ENCODE measurements around the gene CFD.
"Not testable (repeated sequence)": the region's sequence is repeated elsewhere in the genome, so short reads cannot be mapped to it uniquely, and the experiment has no call there.

Gene CFD

DNA sequence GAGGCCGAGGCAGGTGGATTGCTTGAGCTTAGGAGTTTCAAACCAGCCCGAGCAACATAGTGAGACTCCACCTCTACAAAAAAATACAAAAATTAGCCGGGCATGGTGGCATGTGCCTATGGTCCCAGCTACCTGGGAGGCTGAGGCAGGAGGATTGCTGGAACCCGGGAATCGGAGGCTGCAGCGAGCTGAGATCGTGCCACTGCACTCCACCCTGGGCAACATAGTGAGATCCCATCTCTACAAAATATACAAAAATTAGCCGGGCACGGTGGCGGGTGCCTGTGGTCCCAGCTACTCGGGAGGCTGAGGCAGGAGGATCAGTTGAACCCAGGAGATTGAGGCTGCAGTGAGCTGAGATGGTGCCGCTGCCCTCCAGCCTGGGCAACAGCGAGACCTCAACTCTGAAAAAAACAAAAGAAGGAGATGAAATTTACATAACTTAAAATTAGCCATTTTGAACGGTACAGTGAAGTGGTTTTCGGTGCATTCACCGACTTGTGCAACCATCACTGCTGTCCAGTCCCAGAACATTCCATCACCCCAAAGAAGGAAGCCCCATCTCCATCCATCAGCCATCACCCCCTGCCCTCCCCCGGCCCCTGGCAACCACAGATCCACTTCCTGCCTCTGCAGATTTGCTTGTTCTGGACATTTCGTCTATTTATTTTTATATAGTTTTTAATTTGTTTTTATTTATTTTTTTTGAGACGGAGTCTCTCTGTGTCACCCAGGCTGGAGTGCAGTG lies 33.4 kb upstream of the CFD start:
- no peak for DNase-seq (ENCODE audit: low spot score)

GRCh38 chr19:827314-827709 lies 32.2 kb upstream of the CFD start:
- no peak for DNase-seq (ENCODE audit: low spot score)

- DNase-seq (ENCODE audit: low spot score), result no peak
These were observed 31.6 kb upstream of the CFD start, which contains the start of gene AZU1 for GRCh38 chr19:827710-828321. Gene AZU1 (plus strand): TSS chr19:827837. CDS start chr19:827847, 10 bp downstream.

GRCh38 chr19:829129-829758 lies 30.2 kb upstream of the CFD start:
- no peak for DNase-seq (ENCODE audit: low spot score)

DNA sequence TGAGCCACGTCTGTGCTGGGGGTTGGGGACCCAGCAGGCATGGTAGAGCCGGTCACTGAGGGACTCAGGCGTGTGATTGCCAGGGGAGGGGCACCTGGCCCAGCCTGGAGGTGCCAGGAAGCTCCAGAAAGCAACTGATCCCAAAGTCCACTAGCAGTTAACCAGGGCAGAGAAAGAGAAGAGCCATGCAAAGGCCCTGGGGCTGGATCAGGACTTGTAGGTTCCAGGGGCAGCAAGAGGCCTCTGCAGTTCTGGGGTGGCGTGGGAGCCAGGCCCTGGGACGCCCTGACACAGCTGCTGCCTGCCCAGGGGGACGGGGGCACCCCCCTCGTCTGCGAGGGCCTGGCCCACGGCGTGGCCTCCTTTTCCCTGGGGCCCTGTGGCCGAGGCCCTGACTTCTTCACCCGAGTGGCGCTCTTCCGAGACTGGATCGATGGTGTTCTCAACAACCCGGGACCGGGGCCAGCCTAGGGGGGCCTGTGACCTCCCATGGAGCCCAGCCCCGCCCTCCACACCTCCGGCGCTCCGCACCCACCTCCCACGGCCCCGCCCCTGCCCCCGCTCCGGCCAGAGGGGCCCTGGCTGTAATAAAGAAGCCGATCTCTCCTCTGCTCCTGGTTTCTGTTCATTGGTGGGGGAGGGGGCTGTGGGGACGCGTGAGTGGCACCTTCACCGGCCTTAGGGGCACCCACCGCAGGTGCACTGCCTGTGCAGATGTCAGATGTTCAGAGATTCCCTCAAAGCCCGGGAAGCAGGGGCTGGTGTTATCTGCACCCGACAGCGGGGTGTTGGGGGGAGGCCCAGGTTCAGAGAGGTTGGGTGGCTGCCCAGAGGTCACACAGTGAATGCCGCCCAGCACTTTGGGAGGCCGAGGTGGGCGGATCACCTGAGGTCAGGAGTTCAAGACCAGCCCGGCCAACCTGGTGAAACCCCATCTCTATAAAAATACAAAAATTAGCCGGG lies 27.8 kb upstream of the CFD start:
- DNase-seq (ENCODE audit: low spot score), result no peak

DNA sequence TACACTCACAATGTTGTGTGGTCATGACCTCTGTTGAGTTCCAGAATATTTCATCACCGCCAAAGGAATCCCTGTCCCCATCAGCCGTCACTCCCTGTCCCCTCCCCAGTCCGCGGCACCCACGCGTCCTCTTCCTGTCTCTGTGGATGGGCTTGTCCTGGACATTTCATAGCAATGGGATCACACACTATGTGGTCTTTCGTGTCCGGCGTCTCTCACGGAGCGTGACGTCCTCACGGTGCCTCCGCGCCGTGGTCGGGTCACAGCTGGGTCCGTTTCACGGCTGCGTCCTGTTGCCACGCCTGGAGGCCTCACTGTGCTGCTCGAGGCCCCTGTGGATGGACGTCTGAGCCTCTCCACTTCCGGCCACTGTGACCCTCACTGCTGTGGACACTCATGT lies 25.2 kb upstream of the CFD start:
- no peak for DNase-seq (ENCODE audit: low spot score)

DNA sequence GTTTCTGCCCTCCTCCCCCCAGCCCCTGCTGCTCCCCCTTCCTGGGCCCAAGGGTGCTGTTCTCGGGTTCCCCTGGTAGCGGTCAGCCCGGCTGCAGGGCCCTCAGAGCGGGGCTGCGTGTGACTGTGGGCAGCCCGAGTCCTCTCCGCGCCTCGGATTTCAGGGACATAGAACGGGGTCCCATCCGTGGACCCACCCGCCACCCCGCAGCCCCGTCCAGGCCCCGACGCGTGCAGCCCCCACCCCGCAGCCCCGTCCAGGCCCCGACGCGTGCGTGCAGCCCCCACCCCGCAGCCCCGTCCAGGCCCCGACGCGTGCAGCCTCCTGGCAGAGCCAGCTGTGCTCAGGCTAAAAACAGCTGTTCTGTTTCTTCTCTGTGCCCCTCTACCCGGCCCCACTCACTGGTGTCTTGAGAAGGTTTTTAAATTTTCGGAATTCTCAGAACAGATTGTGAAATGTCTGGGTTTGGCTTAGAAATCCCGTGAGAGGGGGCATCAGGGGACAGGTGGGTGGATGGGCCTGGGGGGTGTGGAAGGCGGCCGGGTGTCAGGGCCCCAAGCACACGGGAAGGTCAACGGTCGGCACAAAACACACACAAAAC lies 24.2 kb upstream of the CFD start:
- DNase-seq (ENCODE audit: low spot score), result no peak

DNA sequence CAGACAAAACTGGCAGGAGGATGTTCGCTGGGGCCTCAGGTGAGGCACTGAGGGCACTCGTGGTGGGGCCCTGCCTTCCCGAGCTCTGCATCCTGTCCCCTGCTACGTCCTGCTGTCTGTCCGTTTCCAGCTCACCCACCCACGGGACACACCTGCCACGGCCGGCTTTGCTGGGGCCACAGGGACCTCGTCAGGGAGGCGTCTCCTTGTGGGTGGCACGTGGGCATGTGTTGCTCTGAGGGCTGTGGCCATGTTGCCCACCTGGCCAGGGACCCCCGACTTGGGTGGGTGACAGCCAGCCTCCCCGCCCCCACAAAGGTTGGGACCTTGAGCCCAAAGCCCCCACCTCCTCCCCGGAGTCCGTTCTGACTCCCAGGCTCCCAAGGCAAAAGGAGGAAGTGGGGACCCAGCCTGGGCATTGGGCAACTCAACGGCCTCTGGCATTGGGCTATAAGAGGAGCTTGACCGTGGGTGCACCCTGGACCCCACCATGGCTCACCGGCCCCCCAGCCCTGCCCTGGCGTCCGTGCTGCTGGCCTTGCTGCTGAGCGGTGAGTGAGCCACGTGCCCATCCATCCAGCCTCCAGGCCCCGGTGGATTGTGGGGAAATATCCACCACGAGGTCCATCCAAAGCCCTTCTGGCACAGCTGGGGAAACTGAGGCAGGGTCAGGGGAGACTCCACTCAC lies 18.8 kb upstream of the CFD start, which contains the start of gene PRTN3:
Gene PRTN3, plus strand, starts transcription at position 481 of the 688 bp plus-strand sequence. Its CDS starts 10 bp downstream, at position 491.
- no peak for DNase-seq (ENCODE audit: low spot score)

GRCh38 chr19:842802-843179 lies 16.7 kb upstream of the CFD start:
- not testable (repeated sequence) for DNase-seq (ENCODE audit: low spot score)

DNA sequence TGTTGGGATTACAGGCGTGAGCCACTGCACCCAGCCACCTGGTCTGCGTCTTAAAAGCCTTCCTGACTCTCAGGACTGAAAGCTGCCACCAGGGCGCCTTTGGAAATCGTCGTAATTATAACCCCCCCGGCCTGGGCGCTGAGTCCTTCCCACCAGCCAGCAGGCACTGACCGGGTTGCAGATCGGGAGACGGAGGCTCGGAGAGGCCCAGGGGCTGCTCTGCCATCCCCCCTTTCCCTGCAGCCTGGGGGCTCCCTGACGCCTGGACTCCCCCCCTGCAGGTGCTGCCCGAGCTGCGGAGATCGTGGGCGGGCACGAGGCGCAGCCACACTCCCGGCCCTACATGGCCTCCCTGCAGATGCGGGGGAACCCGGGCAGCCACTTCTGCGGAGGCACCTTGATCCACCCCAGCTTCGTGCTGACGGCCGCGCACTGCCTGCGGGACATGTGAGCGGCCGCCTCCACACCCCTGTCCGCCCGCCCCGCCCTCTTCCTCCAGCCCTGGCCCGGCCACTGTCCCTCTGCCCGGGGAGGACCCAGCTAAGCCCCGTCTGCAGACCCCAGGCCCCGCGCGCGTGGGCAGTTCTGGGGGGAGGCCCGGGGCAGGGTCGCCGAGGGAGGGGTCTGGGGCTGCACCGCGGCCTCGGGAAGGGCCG lies 16.2 kb upstream of the CFD start:
- no peak for DNase-seq (ENCODE audit: low spot score)

DNA sequence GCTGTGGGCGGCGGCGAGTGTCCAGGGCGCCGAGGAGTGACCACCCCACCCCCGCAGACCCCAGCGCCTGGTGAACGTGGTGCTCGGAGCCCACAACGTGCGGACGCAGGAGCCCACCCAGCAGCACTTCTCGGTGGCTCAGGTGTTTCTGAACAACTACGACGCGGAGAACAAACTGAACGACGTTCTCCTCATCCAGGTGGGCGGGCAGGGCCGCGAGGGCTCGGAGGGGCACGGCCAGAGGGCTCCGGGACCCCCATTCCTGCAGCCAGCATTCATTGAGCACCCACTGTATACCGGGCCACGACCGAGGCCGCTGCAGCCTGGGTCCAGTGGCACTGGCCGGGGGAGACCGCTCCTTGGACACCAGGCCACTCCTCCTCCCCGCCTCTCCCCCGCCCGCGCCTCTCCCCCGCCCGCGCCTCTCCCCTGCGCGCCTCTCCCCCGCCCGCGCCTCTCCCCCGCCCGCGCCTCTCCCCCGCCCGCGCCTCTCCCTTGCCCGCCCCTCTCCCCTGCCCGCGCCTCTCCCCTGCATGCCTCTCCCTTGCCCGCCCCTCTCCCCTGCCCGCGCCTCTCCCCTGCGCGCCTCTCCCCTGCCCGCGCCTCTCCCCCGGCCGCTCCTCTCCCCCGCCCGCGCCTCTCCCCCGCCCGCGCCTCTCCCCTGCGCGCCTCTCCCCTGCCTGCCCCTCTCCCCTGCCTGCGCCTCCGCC lies 15.5 kb upstream of the CFD start:
- no peak for DNase-seq (ENCODE audit: low spot score)

GRCh38 chr19:844546-844971 lies 14.9 kb upstream of the CFD start:
- no peak for DNase-seq (ENCODE audit: low spot score)

GRCh38 chr19:845707-846521 lies 13.6 kb upstream of the CFD start:
- DNase-seq (ENCODE audit: low spot score), result no peak

DNA sequence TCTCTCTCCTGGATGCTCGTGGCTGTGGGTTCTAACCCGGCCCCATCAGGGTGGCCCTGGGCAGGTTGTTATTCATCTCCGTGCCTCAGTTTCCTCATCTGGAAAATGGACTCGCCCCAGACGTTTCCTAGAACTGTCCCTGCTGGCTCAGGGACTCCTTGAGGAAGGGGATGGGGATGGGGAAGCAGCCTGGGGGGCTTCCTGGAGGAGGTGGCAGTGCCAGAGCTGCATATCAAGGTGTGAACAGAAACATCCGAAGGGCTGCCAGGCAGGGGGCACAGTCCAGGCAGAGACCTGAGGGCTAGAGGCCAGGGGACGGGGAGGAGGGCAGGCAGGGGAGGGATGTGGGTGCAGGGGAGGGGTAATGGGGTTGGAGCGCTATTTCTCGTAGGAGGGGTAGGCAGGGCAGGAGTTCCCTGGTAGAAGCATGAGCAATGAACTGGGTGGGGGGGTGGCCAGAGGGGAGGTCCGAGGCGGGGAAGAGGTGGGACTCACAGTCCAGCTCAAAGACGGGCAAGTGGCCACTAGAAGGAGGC lies 11.0 kb upstream of the CFD start:
- DNase-seq (ENCODE audit: low spot score), result no peak

DNA sequence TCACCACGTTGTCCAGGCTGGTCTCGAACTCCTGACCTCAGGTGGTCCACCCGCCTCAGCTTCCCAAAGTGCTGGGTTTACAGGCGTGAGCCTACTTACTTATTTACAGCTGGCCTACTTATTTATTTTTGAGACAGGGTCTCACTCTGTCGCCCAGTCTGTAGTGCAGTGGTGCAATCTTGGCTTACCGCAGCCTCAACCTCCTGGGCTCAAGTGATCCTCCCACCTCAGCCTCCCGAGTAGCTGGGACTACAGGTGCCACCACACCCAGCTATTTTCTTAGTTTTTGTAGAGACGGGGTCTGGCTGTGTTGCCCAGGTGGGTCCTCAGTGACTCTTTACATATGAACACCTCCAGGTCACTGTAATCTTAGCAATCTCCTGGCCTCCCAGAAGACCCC lies 10.3 kb upstream of the CFD start:
- DNase-seq (ENCODE audit: low spot score), result not testable (repeated sequence)

DNA sequence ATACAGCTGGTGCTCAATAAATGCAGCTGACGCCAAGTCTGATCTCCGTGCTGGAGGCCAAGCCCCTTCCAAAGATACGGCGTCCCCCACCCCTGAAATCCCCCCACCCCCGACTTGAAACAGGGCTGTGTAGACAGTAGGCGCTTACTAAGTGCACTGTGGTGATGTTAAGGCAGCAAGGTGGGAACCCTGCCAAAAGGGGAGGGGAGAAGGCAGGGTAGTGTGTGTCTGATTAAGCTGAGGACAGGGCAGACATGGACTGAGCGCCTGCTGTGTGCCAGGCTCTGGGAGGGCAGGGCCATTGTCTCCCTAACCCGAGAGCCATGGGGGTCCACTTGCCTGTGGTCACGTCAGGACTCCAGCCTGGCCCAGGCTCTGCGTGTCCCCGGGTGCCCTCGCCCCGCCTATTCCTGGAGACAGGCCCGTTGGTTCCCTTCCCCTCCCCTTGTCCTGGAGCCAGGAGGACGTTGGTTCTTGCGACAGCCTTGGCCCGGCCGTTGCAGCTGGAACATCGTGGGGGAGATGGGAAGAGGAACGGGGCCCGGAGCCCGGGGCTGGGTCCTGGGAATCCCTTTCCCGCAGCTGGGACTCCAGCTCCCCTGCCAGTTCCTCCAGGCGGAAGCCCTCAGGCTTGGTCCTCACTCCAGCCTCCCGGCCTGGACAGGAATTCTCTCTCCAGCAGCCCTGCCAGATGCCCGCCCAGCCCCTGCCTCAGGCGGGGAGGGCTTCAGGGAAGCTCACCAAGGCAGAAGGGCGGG lies 9.1 kb upstream of the CFD start:
- no peak for DNase-seq (ENCODE audit: low spot score)

DNA sequence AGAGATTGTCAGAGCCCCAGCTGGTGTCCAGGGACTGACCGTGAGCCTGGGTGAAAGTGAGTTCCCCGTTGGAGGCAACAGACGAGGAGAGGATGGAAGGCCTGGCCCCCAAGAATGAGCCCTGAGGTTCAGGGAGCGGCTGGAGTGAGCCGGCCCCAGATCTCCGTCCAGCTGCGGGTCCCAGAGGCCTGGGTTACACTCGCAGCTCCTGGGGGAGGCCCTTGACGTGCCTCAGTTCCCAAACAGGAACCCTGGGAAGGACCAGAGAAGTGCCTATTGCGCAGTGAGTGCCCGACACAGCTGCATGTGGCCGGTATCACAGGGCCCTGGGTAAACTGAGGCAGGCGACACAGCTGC lies 8.5 kb upstream of the CFD start:
- DNase-seq (ENCODE audit: low spot score), result no peak

Data from CD4-positive, alpha-beta T cell treated with Interleukin-2 at 100 ng/mL for 4 hours (primary cell).